Measurements from ENCODE around the gene CACNG4.

CACNG4 gene

GRCh38 chr17:66990047-66990446 lies 25.5 kb downstream of the CACNG4 start:
- TF ChIP-seq ELF4 (IDR thresholded peaks at IDR 0.05), result no peak
- no peak for TF ChIP-seq HDGF (IDR thresholded peaks at IDR 0.05; ENCODE audit: borderline replicate concordance)
- no peak for TF ChIP-seq LEF1 (IDR thresholded peaks at IDR 0.05; ENCODE audit: borderline replicate concordance)
- no peak for TF ChIP-seq NFRKB (IDR thresholded peaks at IDR 0.05)
- TF ChIP-seq, protein P1, sequence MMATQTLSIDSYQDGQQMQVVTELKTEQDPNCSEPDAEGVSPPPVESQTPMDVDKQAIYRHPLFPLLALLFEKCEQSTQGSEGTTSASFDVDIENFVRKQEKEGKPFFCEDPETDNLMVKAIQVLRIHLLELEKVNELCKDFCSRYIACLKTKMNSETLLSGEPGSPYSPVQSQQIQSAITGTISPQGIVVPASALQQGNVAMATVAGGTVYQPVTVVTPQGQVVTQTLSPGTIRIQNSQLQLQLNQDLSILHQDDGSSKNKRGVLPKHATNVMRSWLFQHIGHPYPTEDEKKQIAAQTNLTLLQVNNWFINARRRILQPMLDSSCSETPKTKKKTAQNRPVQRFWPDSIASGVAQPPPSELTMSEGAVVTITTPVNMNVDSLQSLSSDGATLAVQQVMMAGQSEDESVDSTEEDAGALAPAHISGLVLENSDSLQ (IDR thresholded peaks at IDR 0.05), result no peak
- no peak for TF ChIP-seq ARNT (IDR thresholded peaks at IDR 0.05)
- TF ChIP-seq FOXM1 (IDR thresholded peaks at IDR 0.05; ENCODE audit: borderline replicate concordance), result no peak
- TF ChIP-seq ZNF384 (IDR thresholded peaks at IDR 0.05), result no peak
- no peak for TF ChIP-seq SUZ12 (IDR thresholded peaks at IDR 0.05)
- DNase-seq (ENCODE audit: extremely low spot score), result no peak
- ChIA-PET POLR2A (no interaction called here), CTCF (no interaction called here)

DNA sequence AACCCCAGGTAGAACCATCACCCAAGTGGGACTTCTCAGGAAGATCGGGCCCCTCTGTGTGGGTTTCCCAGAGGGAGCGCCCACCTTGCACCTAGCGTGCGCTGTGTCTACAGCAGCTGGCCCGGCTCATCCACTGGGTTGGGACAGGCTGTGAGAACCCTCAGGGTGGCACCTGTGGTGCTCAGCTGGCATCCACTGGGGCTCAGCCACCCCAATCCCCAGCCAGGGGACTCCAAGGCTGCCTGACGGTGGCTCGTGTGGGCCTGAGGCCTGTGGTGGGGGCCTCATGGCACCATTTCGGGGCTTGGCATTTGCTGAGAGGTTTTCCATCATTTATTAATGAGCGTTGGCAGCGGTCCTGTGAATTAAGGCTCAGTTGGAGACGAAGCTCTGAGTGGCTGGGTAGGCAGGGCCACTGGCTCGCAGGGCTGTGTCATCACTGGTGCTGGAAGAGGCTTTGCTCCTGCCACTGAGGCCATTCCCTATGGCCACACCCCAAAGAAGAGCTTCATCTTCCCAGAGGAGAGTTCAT lies 28.5 kb downstream of the CACNG4 start:
- POLR2A ChIA-PET, result no interaction called here
- DNase-seq (ENCODE audit: extremely low spot score), result no peak
- TF ChIP-seq TARDBP (IDR thresholded peaks at IDR 0.05) (no peak), ARNT (IDR thresholded peaks at IDR 0.05) (no peak), L3MBTL2 (conservative IDR thresholded peaks at IDR 0.05) (no peak), FOXA1 (IDR thresholded peaks at IDR 0.05) (no peak), ZNF384 (IDR thresholded peaks at IDR 0.05) (no peak), HDGF (IDR thresholded peaks at IDR 0.05; ENCODE audit: borderline replicate concordance) (no peak), LEF1 (IDR thresholded peaks at IDR 0.05; ENCODE audit: borderline replicate concordance) (no peak), FOXK2 (IDR thresholded peaks at IDR 0.05) (no peak), SUZ12 (IDR thresholded peaks at IDR 0.05) (no peak), ELF4 (IDR thresholded peaks at IDR 0.05) (no peak), FOXM1 (IDR thresholded peaks at IDR 0.05; ENCODE audit: borderline replicate concordance) (no peak), BHLHE40 (IDR thresholded peaks at IDR 0.05; ENCODE audit: borderline replicate concordance) (no peak), SP1 (IDR thresholded peaks at IDR 0.05) (no peak), CTBP1 (IDR thresholded peaks at IDR 0.05; ENCODE audit: borderline replicate concordance) (no peak), NFRKB (IDR thresholded peaks at IDR 0.05) (no peak)
- TF ChIP-seq, protein P1 (IDR thresholded peaks at IDR 0.05), result no peak
- CTCF ChIA-PET, result no interaction called here

DNA sequence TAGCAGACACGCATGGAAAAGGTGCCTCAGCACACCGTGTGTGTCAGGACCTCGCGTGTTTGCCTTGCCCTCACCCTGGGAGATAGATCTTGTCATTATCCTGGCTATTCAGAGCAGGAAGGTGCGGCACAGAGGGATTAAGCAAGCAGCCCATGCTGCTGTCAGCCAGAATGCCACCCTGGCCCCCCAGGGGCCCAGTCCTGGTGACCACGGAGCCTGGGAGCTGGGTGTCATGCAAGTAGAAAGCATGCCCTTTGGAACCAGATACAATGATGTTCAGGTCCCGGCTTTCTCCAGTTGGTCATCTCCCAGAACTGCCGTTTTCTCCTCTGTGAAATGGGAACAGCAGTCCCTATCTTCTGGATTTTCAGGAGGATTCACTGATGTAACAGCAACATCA lies 29.9 kb downstream of the CACNG4 start:
- POLR2A ChIA-PET, result no interaction called here

GRCh38 chr17:66994930-66995535 lies 30.5 kb downstream of the CACNG4 start:
- POLR2A ChIA-PET, result no interaction called here

More for the DNA sequence above, 29.9 kb downstream of the CACNG4 start:
- no peak for DNase-seq (ENCODE audit: extremely low spot score)
- CTCF ChIA-PET, result no interaction called here
- TF ChIP-seq ZNF384 (IDR thresholded peaks at IDR 0.05) (no peak), SUZ12 (IDR thresholded peaks at IDR 0.05) (no peak), ARNT (IDR thresholded peaks at IDR 0.05) (no peak), TARDBP (IDR thresholded peaks at IDR 0.05) (no peak), BHLHE40 (IDR thresholded peaks at IDR 0.05; ENCODE audit: borderline replicate concordance) (no peak), L3MBTL2 (conservative IDR thresholded peaks at IDR 0.05) (no peak), NFRKB (IDR thresholded peaks at IDR 0.05) (no peak), SP1 (IDR thresholded peaks at IDR 0.05) (no peak), FOXA1 (IDR thresholded peaks at IDR 0.05) (no peak), LEF1 (IDR thresholded peaks at IDR 0.05; ENCODE audit: borderline replicate concordance) (no peak), HDGF (IDR thresholded peaks at IDR 0.05; ENCODE audit: borderline replicate concordance) (no peak), ELF4 (IDR thresholded peaks at IDR 0.05) (no peak), CTBP1 (IDR thresholded peaks at IDR 0.05; ENCODE audit: borderline replicate concordance) (no peak), FOXM1 (IDR thresholded peaks at IDR 0.05; ENCODE audit: borderline replicate concordance) (no peak), FOXK2 (IDR thresholded peaks at IDR 0.05) (no peak)
- TF ChIP-seq, protein P1 (IDR thresholded peaks at IDR 0.05), result no peak

GRCh38 chr17:66995944-66996343 lies 31.4 kb downstream of the CACNG4 start:
- TF ChIP-seq HDGF (IDR thresholded peaks at IDR 0.05; ENCODE audit: borderline replicate concordance), result no peak
- TF ChIP-seq BHLHE40 (IDR thresholded peaks at IDR 0.05; ENCODE audit: borderline replicate concordance), result no peak
- no peak for DNase-seq (ENCODE audit: extremely low spot score)
- ChIA-PET POLR2A (no interaction called here), CTCF (no interaction called here)

More at GRCh38 chr17:66994930-66995535, 30.5 kb downstream of the CACNG4 start:
- CTCF ChIA-PET, result no interaction called here
- DNase-seq (ENCODE audit: extremely low spot score), result no peak
- TF ChIP-seq L3MBTL2 (conservative IDR thresholded peaks at IDR 0.05) (no peak), LEF1 (IDR thresholded peaks at IDR 0.05; ENCODE audit: borderline replicate concordance) (no peak), FOXK2 (IDR thresholded peaks at IDR 0.05) (no peak), TARDBP (IDR thresholded peaks at IDR 0.05) (no peak), ELF4 (IDR thresholded peaks at IDR 0.05) (no peak), BHLHE40 (IDR thresholded peaks at IDR 0.05; ENCODE audit: borderline replicate concordance) (no peak), ARNT (IDR thresholded peaks at IDR 0.05) (no peak), SP1 (IDR thresholded peaks at IDR 0.05) (no peak), CTBP1 (IDR thresholded peaks at IDR 0.05; ENCODE audit: borderline replicate concordance) (no peak), NFRKB (IDR thresholded peaks at IDR 0.05) (no peak), FOXA1 (IDR thresholded peaks at IDR 0.05) (no peak), FOXM1 (IDR thresholded peaks at IDR 0.05; ENCODE audit: borderline replicate concordance) (no peak), SUZ12 (IDR thresholded peaks at IDR 0.05) (no peak), HDGF (IDR thresholded peaks at IDR 0.05; ENCODE audit: borderline replicate concordance) (no peak), ZNF384 (IDR thresholded peaks at IDR 0.05) (no peak)
- TF ChIP-seq, protein P1 (IDR thresholded peaks at IDR 0.05), result no peak
